ENCODE results near the gene CLN5. TPM values are rescaled to one million over a fixed set of nuclear protein-coding genes. Genes with fewer than 3 reads are reported as not detected.

CLN5 gene
- total and polyA plus RNA-seq, 10 of the 15 experiments (the other 5 are each of a cell fraction or from before 2014, with no cell fraction given): 11.2 to 22.2 (median 13.1) TPM

DNA sequence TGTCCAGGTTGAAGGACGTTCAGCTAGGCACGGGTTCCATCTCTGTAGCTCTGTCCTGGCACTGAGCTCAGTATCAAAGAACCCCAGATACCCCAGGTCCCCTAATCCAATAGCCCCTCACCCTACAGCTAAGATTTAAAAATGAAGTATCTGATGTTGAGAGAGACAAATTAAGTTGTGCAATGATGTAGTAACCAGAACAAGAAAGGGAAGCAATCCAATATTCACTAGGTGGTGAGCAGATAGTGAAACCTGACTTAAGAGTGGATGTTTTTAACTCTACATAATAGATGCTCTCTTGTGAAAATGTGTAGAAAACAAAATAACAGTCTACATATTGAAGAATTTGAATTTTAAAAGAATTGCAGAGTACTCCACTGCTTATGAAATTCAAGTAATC is 41.8 kb upstream of the CLN5 start (continued):
- TF ChIP-seq CREB1 (IDR thresholded peaks at IDR 0.05; ENCODE audit: low read depth): no peak
- no peak for TF ChIP-seq CEBPB (IDR thresholded peaks at IDR 0.05; ENCODE audit: borderline replicate concordance in 1 of 2, low read depth in 2 of 2, low read length in 2 of 2)
- TF ChIP-seq BRCA1 (IDR thresholded peaks at IDR 0.05; ENCODE audit: low read depth, low read length): no peak
- TF ChIP-seq, protein P1, sequence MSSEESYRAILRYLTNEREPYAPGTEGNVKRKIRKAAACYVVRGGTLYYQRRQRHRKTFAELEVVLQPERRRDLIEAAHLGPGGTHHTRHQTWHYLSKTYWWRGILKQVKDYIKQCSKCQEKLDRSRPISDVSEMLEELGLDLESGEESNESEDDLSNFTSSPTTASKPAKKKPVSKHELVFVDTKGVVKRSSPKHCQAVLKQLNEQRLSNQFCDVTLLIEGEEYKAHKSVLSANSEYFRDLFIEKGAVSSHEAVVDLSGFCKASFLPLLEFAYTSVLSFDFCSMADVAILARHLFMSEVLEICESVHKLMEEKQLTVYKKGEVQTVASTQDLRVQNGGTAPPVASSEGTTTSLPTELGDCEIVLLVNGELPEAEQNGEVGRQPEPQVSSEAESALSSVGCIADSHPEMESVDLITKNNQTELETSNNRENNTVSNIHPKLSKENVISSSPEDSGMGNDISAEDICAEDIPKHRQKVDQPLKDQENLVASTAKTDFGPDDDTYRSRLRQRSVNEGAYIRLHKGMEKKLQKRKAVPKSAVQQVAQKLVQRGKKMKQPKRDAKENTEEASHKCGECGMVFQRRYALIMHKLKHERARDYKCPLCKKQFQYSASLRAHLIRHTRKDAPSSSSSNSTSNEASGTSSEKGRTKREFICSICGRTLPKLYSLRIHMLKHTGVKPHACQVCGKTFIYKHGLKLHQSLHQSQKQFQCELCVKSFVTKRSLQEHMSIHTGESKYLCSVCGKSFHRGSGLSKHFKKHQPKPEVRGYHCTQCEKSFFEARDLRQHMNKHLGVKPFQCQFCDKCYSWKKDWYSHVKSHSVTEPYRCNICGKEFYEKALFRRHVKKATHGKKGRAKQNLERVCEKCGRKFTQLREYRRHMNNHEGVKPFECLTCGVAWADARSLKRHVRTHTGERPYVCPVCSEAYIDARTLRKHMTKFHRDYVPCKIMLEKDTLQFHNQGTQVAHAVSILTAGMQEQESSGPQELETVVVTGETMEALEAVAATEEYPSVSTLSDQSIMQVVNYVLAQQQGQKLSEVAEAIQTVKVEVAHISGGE (CRISPR knock-in tag; IDR thresholded peaks at IDR 0.05): no peak
- no peak for TF ChIP-seq IRF4 (IDR thresholded peaks at IDR 0.05; ENCODE audit: low read depth, low read length)
- TF ChIP-seq, protein P2, sequence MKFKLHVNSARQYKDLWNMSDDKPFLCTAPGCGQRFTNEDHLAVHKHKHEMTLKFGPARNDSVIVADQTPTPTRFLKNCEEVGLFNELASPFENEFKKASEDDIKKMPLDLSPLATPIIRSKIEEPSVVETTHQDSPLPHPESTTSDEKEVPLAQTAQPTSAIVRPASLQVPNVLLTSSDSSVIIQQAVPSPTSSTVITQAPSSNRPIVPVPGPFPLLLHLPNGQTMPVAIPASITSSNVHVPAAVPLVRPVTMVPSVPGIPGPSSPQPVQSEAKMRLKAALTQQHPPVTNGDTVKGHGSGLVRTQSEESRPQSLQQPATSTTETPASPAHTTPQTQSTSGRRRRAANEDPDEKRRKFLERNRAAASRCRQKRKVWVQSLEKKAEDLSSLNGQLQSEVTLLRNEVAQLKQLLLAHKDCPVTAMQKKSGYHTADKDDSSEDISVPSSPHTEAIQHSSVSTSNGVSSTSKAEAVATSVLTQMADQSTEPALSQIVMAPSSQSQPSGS (IDR thresholded peaks at IDR 0.05; ENCODE audit: low read length): no peak

DNA sequence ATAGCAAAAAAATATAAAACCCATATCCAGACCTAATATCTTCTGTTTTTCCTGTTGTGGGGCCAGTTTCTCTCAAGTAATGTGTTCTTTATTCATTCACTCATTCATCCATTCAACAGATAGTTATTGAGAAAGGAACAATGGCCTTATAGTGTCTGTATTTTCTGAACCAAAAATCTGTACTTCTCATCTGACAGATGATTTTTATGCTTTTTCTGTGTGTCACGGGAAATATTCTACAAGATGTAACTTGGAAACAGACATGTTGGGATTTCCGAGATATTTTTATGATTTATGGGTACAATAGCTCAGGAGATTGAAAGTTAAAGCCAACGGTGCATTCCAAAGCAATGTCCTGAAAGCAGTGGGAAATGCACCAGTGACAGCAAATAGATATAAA is 37.9 kb upstream of the CLN5 start:
- Histone ChIP-seq H3K9ac (ENCODE audit: control insufficient read depth, insufficient read depth, low read length) (no peak overlapping the region), H3K4me2 (ENCODE audit: control insufficient read depth, insufficient read depth) (no peak overlapping the region), H3K79me2 (ENCODE audit: control insufficient read depth, insufficient read depth, low read length) (no peaks in the 10 kb centered on the region), H3K36me3 (ENCODE audit: control insufficient read depth in 2 of 2, insufficient read depth in 2 of 2, low read length in 1 of 2) (no peaks in the 10 kb centered on the region), H2AFZ (ENCODE audit: control insufficient read depth, low read depth, low read length) (no peak overlapping the region), H3K27ac (ENCODE audit: control insufficient read depth, insufficient read depth) (no peak overlapping the region), H3K4me3 (no peak overlapping the region), H4K20me1 (ENCODE audit: control insufficient read depth, insufficient read depth) (no peaks in the 10 kb centered on the region), H3K27me3 (replicated peaks in 1 of 2; ENCODE audit: control insufficient read depth in 2 of 2, insufficient read depth in 2 of 2, low read length in 1 of 2) (no peaks in the 10 kb centered on the region; a peak in 1 of 4 replicates), H3K4me1 (ENCODE audit: control insufficient read depth, insufficient read depth, low read length) (no peaks in the 10 kb centered on the region), H3K9me3 (replicated peaks; ENCODE audit: control insufficient read depth, insufficient read depth, low read length) (no peaks in the 10 kb centered on the region; the same call in 2 of the 3 replicates)
- ChIA-PET POLR2A (no interaction called here), RAD21 (ENCODE audit: unreplicated experiment) (no interaction called here), SMC1A (ENCODE audit: uncharacterized antibody, unreplicated experiment) (interaction anchor here (1.1 kb wide), 1 partner anchor 15 kb away, joined by 3 read pairs; no protein-coding TSS in a partner anchor), CTCF (interaction anchor here (0.8 to 1.5 kb wide), 2 partner anchors 23 to 26 kb away, joined by 4 read pairs; no protein-coding TSS in a partner anchor)
- in situ Hi-C loops (cut with MboI): no loop called here
- intact Hi-C loops (cut with micrococcal nuclease; ENCODE audit: unreplicated experiment): no loop called here
- no peak for ATAC-seq
- no peak for FAIRE-seq
- WGBS (ENCODE audit: insufficient coverage, insufficient replicate concordance, low lambda C conversion rate, missing lambda C conversion rate): 19% methylated on average over 3 of the region's 3 CpGs
- no TSS peak for BruUV-seq (replicated peaks)
- DNase-seq (ENCODE audit: low read depth, low spot score): no peak
- no peak for TF ChIP-seq POLR2AphosphoS2 (IDR thresholded peaks at IDR 0.05; ENCODE audit: low read depth, low read length)
- TF ChIP-seq, protein P3, sequence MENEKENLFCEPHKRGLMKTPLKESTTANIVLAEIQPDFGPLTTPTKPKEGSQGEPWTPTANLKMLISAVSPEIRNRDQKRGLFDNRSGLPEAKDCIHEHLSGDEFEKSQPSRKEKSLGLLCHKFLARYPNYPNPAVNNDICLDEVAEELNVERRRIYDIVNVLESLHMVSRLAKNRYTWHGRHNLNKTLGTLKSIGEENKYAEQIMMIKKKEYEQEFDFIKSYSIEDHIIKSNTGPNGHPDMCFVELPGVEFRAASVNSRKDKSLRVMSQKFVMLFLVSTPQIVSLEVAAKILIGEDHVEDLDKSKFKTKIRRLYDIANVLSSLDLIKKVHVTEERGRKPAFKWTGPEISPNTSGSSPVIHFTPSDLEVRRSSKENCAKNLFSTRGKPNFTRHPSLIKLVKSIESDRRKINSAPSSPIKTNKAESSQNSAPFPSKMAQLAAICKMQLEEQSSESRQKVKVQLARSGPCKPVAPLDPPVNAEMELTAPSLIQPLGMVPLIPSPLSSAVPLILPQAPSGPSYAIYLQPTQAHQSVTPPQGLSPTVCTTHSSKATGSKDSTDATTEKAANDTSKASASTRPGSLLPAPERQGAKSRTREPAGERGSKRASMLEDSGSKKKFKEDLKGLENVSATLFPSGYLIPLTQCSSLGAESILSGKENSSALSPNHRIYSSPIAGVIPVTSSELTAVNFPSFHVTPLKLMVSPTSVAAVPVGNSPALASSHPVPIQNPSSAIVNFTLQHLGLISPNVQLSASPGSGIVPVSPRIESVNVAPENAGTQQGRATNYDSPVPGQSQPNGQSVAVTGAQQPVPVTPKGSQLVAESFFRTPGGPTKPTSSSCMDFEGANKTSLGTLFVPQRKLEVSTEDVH (IDR thresholded peaks at IDR 0.05; ENCODE audit: low read depth, partially characterized antibody): no peak
- TF ChIP-seq, protein P4, sequence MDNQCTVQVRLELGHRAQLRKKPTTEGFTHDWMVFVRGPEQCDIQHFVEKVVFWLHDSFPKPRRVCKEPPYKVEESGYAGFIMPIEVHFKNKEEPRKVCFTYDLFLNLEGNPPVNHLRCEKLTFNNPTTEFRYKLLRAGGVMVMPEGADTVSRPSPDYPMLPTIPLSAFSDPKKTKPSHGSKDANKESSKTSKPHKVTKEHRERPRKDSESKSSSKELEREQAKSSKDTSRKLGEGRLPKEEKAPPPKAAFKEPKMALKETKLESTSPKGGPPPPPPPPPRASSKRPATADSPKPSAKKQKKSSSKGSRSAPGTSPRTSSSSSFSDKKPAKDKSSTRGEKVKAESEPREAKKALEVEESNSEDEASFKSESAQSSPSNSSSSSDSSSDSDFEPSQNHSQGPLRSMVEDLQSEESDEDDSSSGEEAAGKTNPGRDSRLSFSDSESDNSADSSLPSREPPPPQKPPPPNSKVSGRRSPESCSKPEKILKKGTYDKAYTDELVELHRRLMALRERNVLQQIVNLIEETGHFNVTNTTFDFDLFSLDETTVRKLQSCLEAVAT (IDR thresholded peaks at IDR 0.05): no peak
- TF ChIP-seq ZNF622 (IDR thresholded peaks at IDR 0.05): no peak
